D721Med (cell line): ENCODE results near the gene TOR2A.

Source experiments
- DNase-seq: peaks from one replicate; pipeline ENCODE4 v3.0.0; 2011; ENCODE audit warnings: low spot score; ENCODE audit not compliant: insufficient read length
- FAIRE-seq: peaks from 2 replicates; lab custom pipeline; 2011; peaks lifted over from hg19 to GRCh38; lab: Jason Lieb, UNC
- CTCF ChIP-seq: IDR thresholded peaks from 2 replicates; pipeline ENCODE4 v1.5.1; 2012; ENCODE audit warnings: mild to moderate bottlenecking, control low read depth; ENCODE audit not compliant: insufficient read depth; ENCODE audit errors: missing control alignments

TOR2A gene

GRCh38 chr9:127778280-127779135, 43.4 kb upstream of the TOR2A start, which contains the start of gene SH2D3C:
Gene SH2D3C (minus strand): TSS chr9:127778666. CDS start chr9:127778627, 39 bp downstream.
- TF ChIP-seq CTCF: no peak
- DNase-seq: no peak
- no peak for FAIRE-seq

GRCh38 chr9:127777368-127777980, 42.4 kb upstream of the TOR2A start:
- TF ChIP-seq CTCF: no peak
- no peak for DNase-seq
- FAIRE-seq: no peak

- no peak for TF ChIP-seq CTCF
- DNase-seq (no peak), FAIRE-seq (no peak)
Observed at GRCh38 chr9:127776924-127777289, 41.8 kb upstream of the TOR2A start.

- no peak for FAIRE-seq
- no peak for DNase-seq
- no peak for TF ChIP-seq CTCF
Observed at GRCh38 chr9:127776195-127776923, 41.3 kb upstream of the TOR2A start.

- TF ChIP-seq CTCF: no peak
- DNase-seq (no peak), FAIRE-seq (no peak)
Observed at GRCh38 chr9:127773981-127774380, 38.9 kb upstream of the TOR2A start.

GRCh38 chr9:127773272-127773671, 38.2 kb upstream of the TOR2A start:
- TF ChIP-seq CTCF: no peak
- FAIRE-seq (no peak), DNase-seq (no peak)

- DNase-seq: no peak
- FAIRE-seq: no peak
- TF ChIP-seq CTCF: no peak
Observed at GRCh38 chr9:127772603-127773002, 37.5 kb upstream of the TOR2A start.
